Uterus (tissue), 2 donors: ENCODE results near the gene KIDINS220.

Source experiments
- CTCF ChIP-seq, 4 experiments: fragments of 200-600 bp in 2 of 4; fragments of 450-650 bp in 2 of 4; sonication (generic) in 2 of 4; IDR thresholded peaks; one replicate each; pipeline ENCODE4 v1.5.1; 2016 to 2019; ENCODE audit warnings: antibody characterized with exemption in 4 of 4, mild to moderate bottlenecking in 2 of 4, moderate library complexity in 1 of 4
- POLR2A ChIP-seq, 2 donors: fragments of 450-650 bp; IDR thresholded peaks; one replicate each; pipeline ENCODE4 v1.6.1; 2016; ENCODE audit warnings: antibody characterized with exemption in 2 of 2, mild to moderate bottlenecking in 1 of 2, moderate library complexity in 1 of 2

GRCh38 chr2:8849327-8849726 is 11.9 kb upstream of the KIDINS220 start:
- TF ChIP-seq POLR2A (IDR thresholded peaks at IDR 0.05) (no peak), CTCF (IDR thresholded peaks at IDR 0.05) (no peak)
